Central memory CD4-positive, alpha-beta T cell (primary cell): ENCODE data around the gene ELAVL1.

ENCODE experiments used
- DNase-seq: peaks from one replicate; pipeline ENCODE4 v3.0.0; 2022

The ELAVL1 gene

DNA sequence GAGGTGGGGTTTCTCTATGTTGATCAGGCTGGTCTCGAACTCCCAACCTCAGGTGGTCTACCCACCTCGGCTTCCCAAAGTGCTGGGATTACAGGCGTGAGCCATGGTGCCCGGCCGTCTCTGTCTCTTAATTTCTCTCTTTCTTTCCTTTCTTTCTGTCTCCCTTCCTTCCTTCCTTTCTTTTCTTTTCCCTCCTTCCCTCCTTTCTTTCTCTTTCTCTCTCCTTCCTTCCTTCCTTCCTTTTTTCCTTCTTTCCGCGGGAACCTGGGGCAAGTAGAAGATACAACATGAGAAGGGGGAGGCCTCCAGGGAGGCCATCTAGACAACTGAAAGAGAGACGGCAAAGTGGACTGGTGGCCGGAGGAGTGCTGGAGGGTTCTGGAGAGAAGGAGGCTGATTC lies 15.2 kb upstream of the ELAVL1 start:
- no peak for DNase-seq

DNA sequence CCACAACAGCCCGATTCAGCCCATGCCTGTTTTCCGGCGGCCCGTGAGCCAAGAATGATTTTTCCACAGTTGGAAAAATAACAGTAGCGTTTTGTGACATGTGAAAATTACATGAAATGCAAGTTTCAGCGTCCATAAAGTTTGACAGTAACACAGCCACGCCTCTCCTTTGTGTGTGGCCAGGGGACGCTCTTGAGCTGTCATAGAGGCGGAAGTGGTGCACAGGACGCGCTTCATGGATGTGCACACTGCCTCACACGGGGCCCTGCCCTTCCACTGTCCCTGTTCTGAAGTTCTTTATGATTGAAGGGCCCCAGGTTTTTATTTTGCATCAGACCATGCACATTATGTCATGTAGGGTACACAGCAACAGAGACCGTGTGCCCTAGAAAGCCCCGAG lies 12.4 kb upstream of the ELAVL1 start:
- DNase-seq, result peak; percentile 31

DNA sequence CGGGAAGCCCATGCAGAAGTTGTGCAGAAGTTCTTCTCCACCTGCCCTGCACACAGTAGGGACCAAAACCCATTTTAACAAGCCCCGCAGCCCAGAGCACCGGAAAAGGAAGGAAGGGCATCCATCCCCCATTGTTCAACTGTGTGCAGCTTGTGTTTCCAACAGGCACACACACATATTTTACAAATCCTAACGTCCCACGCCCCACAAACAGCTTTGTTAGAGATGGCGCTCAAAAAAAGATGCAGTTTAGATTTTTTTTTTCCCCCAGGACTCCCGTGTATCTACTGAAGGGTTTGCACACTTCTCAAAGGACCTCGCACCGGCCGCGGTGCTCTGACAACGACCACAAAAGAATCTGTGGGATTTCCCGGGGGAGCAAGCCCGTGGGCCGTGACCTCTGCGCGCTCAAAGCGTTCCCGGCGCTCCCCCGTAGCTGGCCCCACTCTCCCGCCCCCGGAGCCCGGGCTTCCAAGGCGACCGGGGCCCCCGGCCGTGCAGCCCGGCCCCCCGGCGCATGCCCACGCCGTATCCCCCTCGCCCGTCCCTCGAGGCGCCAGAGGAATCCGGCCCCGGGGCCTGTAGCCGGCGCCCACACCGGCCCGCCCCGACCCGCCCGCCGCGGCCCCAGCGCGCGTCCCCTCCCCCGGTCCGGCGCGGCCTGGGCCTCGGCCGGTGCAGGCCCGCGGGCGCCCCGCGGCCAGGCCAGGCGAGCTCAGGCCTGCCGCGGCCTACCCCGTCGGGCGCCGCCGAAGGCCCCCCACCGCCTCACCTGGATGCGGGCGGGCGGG lies 523 bp downstream of the ELAVL1 start:
- DNase-seq, result peak; percentile 9

DNA sequence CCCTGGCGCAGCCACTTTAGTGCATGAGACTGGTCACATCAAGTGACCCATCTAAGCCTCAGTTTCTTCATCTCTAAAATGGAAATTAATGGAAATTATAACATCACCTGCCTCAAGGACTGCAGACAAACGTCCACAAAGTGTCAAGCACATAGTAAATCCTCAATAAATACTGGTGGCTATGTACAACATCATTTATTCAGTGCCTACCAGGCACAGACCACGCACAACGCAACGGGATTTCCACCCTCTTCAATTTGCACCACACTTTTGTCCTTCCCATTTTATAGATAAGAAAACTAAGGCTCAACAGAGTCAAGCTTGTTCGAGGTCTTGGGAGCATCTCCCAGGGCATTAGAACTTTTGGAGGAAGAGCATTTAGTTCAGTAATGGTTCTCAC lies 1.4 kb downstream of the ELAVL1 start:
- DNase-seq, result no peak

DNA sequence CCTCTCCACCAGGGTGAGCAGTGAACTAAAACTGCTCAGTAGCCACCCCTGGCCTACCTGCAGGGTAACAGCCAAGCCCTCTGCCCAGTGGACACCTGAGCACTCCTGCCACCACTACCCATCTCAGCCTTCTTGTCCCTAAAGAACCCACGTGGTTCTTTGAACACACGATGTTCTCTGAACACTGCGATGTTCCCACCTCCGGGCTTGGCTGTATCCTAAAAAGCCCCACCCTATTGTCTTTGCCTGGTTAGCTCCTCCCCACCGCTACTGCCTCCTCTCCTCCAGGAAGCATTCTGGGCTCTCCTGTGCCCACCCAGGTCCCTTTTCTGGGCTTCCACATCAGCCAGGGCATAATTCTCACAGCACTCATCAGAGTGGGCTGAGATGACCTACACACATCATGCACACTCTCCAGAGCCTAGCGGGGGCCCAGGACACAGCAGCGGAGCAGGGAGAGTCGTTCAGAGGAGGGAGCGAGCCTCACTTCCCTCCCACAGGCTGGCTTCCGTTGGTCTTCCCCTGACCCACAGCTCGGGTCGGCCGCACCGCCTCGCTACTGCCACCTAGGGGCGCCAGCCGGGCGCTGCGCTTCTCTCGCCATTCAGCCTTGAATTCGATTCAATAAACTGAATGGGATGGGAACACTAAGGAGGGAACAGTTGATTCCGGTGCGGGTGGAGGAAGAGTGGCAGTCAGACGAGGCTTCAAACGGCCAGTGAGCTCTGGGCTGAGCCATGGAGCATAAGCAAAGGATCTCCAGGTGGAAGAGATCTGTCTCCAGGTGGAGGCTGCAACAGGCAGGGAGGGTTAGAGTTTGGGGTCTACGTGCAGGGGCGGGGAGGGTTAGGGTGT lies 3.2 kb downstream of the ELAVL1 start:
- DNase-seq, result peak; percentile 49

DNA sequence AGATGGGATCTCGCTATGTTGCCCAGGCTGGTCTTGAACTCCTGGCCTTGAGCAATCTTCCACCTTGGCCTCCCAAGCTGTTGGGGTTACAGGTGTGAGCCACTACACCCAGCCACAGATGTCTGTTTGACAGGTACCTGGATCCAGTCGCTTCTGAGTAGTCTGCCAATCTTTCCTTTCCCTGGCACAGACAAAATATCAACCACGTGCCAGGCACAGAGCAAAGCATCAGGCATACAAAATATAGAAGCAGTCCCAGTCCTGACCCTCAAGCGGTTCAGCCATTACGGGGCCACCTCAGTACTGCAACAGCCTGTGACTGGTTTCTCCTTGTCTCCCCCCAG lies 3.8 kb downstream of the ELAVL1 start:
- no peak for DNase-seq

DNA sequence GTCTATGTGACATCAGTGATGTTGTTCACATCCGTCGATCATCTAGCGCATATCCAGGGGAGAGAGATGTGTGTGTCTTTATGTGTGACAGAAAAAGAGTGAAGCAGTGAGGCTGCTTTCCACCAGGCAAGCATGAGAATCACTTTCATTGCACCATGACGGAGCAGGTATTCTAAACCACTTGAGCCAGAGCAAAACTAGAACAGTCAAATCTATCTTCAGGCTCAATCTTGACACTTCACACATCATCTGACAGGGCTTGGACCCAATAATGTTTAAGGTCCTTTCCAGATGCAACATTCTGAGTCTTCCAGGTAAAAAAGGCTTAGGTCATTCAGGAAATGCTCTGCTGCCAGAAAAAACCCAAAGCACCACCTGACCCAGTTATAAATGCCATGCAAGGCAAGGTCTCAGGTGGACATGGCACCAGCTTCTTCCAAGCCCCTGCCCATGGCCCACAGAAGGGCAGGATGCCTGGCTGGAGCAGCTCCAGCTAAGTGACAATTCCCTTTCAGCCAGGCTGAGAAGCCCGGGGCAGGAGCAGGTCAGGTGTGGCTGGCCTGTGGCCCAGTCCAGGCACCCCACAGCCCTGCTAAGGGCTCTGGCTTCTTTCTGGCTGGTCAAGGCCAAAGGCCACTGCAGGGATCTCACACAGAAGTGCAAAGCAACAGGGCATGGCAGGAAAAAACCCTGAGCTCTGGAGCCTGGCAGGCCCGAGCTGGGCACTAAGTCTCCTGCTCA lies 5.0 kb downstream of the ELAVL1 start:
- DNase-seq, result no peak

DNA sequence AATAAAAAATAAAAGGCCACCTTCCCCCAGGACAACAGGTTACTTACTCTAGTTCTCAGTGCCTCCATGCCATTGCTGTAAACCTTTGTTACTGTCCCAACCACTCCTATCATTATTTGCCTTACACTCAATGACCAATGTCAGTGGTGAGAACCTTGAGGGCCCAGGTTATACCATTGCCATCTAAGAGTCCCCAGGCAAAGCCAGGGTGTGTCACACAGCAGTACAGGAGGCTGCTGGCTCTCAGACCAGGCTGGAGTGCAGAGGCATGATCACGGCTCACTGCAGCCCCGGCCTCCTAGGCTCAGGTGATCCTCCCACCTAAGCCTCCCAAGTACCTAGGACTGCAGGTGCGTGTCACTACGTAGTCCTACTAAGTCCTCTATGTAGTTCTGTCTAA lies 6.1 kb downstream of the ELAVL1 start:
- DNase-seq, result no peak

DNA sequence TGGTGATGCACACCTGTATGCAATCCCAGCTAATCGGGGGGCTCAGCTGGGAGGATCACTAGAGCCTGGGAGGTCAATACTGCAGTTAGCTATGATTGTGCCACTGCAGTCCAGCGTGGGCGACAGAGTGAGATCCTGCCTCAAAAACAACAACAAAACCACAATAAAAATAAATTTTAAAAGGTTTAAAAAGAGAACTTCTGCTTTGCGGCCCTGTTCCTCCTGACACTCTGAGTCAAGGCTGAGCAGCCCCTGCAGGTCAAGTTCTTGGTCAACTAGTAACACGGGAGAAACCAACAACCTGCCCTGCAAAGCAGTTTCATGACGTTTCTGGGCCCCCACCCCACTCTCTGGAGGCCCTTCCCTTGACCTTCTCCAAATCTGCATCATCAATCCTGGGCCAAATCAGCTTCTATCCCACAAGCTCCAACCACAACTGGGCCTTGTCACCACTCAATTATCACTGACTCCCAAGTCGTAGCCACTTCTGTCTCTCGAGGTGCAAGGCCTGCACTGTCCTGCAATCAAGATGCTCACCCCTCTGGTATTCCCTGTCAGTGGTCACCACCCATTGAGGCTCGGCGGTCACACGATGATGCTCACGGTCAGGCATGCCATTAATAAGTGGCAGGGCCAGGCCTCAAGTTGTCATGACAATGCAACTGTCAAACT lies 7.5 kb downstream of the ELAVL1 start:
- no peak for DNase-seq

DNA sequence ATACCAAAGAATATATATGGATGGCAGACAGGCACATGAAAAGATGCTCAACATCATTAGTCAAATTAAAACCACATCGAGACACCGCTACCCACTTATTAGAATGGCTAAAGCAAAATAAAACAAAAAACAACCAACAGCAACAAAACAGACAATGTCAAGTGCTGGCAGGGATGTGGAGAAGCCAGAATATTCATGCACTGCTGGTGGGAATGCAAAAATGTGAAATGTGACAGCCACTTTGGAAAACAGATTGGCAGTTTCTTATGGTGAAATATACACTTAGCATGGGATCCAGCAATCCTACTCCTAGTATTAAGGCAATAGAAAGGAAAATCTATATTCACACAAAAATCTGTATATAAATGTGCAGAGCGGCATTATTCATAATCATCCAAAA lies 8.6 kb downstream of the ELAVL1 start:
- DNase-seq, result no peak

DNA sequence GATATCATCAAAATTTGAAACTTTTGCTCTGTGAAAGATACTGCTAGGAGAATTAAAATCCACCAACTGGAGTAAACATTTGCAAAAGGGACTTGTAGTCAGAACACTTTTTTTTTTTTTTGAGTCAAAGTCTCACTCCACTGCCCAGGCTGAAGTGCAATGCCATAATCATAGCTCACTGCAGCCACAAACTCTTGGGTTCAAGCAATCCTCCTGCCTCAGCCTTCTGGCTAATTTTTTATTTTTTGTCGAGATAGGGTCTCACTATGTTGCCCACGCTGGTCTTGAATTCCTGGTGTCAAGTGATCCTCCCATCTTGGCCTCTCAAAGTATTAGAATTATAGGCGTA lies 9.7 kb downstream of the ELAVL1 start:
- no peak for DNase-seq

DNA sequence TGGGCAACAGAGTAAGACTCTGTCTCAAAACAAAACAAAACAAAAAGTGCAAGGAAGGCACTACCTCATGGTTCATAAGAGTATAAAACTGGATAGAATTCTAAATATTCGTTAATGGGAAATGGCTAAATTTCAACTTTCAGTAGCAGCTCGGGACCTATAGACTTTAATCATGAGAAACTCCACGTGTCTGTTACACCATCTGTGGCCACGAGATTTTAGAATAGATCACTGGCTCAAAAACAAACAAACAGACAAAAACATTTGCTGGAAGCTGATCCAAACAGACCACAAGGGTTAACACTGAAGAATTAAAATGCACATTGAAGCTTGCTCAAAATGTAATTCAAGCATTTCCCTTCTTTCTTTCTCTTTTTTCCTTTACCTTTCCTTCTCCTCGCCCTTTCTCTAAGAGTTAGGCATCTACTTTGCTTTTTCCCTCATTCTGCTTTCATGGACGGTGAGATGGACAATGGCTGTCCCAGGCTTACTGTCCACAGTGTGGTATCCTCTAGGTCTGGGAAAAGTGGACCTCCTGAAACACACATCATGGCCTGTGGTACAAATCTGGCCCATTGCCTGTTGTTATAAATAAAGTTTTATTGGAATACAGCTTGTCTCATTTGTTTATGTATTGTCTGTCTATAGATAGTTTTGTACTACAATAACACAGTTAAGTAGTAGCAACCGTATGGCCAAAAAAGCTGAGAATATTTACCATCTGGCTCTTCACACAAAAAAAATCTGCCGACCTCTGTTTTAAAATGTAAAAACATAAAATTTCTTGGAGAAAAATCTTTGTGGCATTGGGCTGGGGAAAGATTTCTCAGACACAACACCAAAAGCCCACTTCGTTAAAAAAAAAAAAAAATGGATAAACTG lies 10.3 kb downstream of the ELAVL1 start:
- DNase-seq, result no peak

DNA sequence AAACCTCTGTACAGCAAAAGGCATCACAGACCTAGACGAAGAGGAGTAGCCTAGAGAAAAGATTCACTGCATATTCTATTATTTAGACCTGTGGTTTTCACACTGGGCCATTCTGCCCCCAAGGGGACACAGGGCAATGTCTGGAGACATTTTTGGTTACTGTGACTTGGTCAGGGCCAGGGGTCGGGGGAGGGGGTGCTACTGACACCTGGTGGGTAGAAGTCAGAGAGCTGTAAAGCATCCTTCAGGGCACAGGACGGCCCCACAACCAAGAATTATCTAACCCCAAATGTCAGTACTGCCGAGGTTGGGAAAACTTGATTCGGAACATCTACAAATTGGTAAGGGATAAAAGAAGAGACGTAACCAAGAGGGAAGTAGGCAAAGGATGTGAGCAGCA lies 11.3 kb downstream of the ELAVL1 start:
- no peak for DNase-seq

DNA sequence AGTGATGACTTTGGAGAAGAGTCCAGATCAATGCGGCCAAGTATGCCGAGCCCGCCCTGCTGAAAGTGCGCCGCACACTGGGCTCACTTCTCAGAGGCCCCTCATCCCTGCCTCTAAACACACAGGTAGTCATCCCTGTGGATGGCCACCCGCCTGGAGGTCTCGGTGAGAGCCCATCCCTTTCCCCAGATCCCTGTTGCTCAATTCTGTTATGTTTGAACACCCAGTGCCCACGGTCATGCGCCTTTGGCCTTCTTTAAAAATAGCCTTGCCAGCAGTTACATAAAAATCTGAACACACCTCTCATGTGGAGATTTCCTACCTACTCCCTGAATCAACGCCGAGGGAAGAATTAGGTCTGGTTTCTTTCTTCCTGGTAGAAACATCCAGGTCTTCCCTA lies 11.9 kb downstream of the ELAVL1 start:
- DNase-seq, result no peak

DNA sequence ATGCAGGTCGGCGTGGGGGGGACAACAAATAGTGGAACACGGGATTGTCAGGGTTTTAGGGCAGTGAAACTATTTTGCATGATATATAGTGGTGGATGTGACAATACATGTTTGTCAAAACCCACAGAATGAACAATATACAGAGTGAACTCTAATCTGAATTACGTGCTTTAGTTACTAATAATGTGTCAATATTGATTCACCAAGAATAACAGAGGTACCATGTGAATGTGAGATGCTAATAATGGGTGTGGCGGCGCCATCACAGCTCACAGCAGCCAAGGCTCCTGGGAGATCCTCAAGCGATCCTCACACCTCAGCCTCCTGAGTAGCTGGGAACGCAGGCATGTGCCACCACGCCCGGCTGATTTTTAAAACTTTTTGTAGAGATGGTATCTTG lies 12.9 kb downstream of the ELAVL1 start:
- DNase-seq, result no peak

DNA sequence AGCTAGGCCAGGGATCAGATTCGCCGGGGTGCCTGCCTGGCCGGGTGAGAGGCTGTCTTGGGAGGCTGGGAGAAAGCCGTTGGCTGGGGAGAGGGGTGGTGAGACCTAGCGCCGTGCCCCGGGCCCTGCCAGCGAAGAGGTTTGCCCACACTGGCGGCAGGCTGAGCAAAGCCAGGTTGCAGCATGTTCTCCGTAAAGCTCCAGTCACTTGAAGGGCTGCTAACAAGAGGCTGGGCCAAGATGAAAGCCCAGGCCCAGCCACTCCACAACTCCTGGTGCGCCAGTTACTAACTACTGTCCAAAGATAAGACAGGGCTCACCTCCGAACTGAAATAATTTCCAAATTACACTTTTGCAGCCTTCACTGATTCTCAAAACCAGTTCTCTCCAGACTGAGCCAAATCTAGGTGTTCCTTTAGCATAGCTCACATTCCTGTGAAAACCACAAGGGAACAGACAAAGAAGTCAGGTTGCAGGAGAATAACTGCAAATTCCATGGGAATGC lies 16.3 kb downstream of the ELAVL1 start:
- DNase-seq, result no peak

DNA sequence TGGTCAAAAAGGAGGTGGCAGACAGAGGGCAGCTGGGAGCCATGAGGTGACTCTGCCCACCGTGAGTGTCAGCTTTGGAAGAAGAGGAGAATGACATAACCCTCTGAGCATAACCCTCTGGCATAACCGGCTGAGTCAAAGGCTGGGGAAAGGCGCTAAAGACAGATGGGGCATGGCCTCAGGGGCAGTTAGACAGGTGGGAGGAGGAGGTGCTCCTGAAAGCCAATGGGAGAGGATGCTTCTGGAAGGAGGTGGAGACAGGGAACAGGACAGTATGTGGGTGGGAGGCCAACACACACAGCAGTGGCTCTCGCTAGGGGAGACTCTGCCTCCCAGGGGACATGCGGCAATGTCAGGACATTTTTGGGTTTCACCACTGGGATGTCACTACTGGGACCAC lies 17.1 kb downstream of the ELAVL1 start:
- no peak for DNase-seq

DNA sequence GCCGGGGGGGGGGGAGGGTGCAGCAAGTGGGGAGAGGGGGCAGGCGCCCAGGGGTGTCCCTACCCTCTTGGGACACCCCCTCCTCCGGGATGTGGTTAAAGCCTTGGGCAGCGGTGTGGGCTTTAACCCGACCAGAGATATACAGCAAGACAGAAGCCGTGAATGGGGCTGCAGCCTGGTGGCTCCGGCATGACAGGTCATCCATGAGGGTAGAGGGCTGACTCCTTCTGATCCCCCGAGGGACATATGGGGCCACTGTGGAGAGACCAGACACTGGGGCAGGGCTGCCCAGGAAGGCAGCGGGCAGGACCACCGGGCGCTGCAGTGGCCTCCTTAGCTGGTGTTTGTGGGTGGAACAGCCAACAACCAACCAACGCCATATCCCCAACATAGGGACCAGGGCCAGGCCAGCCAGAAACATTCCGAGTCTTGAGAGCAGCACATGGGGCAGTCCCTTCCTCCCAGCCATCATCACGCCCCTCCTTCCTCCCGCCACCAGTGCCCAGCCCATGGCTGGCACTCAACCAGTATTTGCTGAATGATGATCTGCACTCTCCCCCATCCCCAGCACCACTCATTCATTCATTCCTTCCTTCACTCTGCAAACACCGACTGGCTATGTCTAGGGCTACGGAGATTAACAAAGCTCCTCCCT lies 18.2 kb downstream of the ELAVL1 start:
- no peak for DNase-seq

DNA sequence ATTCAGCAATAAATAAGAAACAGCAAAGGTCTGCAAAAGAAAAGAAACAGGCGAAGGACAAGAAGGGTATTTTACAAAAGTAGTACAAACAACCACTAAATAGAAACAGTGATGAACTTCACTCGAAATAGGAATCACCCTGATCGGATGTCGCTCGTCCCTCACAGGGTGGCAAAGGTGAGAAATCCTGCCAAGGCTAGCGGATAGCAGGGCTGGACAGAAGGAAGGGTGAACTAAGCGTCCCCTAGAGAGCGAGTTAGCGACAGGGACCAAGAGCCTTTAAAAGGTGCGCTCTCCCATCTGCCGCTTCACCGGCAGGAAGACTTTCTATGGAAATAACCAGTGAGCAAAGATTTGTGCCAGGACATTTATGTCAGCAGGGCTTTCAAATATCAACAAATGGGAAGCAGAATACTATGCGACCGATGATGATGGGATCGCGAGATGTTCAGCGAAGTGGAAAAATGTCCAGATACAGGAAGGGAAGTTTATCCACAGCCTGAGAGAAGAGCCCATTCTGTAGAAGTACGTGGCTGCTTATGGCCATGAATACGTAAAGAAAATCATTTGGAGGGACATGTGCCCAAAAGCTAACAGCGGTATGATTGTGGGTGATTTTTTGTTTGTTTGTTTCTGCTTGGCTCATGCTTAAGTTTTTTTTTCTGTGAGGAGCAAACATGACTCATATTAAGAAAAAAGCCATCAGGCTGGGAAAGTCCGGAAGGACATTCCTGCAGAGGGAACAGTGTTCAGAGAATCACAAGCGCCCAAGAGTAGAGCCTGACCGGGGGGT lies 18.9 kb downstream of the ELAVL1 start:
- DNase-seq, result no peak

DNA sequence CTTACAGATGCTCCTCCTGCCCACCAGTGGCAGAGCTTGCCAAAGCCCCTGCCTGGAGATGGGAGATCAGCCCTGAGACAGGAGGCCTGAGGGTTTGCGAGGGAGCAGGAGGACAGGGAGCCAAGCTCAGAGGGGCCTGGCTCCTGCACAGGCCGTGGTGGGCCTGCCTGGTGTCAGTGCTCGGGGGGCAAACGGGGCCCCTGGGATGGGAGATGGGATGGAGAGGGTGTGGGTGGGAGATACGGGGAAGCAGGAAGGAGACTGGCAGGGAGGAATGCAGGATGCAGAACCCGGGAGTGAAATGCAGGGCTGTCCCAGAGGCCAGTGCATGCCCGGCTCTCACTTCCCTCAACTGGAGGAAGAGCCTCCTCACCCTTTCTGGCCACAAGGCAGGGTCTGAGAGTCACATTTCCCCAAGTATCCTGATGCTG lies 19.9 kb downstream of the ELAVL1 start:
- no peak for DNase-seq
